Measurements from ENCODE around the gene POP7.

- TF ChIP-seq CTCF (IDR thresholded peaks at IDR 0.05; ENCODE audit: low read depth, low read length, missing input control) (no peak), REST (IDR thresholded peaks at IDR 0.05) (no peak)
Observed at GRCh38 chr7:100714725-100715124, 8.8 kb downstream of the POP7 start.
